HG02852 (cell line): Measurements from ENCODE around the gene TMEM214.

ENCODE experiments used
- ATAC-seq: cut with Tn5 transposase; IDR thresholded peaks from one replicate; pipeline ENCODE4 v1.9.1; 2021; ENCODE audit warnings: mild to moderate bottlenecking, moderate library complexity; ENCODE audit not compliant: unreplicated experiment

The TMEM214 gene

DNA sequence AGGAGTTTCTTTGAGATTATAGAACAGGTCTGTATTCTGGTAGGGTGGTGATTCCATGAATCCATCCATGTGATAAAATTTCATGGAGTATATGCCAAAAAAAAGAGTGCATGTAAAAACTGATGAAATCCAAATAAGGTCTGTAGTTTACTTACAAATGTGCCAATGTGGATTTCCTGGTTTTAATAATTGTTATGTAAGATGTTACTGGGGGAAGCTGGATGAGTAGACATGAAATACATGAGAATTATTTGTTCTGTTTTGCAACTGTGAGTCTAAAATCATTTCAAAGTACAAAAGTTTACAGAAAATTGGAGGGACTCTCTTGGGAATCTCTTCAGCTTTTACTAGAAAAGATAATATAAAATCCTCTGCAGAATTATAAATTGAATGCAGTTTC is 23.7 kb upstream of the TMEM214 start:
- no peak for ATAC-seq

DNA sequence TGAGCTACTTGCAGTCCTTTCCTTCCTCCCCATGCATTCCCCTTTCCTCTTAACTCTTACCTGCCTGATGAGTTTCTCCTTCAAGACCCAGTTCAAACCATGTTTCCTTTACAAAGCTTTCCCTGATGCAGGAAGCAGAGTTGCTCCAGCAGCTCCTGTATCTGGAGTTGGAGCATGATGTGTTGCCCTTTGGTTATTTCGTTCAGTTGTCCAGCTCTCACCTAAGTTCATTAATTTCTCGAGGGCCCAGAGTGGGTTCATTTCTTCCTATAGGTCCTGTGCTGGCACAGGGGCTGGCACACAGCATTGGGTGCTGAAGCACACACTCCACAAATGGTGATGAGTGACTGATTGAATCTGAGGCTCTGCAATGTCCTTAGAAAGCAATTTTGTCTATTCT is 23.0 kb upstream of the TMEM214 start:
- no peak for ATAC-seq

DNA sequence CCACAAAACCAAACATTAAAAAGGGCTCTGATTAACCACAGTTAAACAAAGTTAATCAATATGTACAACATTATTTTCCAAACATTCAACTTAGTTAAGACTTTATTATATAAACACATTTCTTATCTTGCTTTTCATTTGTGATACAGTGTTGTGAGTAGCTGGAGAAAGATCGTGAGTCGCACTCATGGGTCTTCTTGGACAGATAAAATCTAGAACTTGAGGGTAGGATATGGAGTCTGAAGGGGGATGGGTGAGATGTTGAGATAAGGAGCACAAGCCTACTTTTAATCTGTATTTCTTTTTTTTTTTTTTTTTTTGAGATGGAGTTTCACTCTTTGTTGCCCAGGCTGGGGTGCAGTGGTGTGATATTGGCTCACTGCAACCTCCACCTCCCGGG is 22.6 kb upstream of the TMEM214 start:
- no peak for ATAC-seq

DNA sequence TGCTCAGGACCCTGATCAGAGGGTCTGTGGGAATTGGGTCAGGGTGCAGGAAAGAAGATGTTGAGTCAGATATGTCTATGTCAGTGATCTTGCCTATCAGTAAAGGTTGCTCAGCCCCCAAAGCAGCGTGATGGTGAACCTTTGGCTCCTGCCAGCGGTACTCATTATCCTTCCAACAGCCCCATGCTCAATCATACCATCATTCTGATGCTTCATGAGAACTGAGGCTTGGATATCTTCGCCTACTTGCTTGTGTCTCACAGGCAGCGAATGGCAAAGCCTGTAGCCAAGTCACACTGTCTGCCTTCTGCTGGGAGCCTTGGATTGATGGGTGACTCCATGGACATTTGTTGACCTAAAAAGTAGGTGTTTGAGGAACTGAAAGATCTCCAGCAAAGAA is 19.0 kb upstream of the TMEM214 start:
- ATAC-seq, result no peak

DNA sequence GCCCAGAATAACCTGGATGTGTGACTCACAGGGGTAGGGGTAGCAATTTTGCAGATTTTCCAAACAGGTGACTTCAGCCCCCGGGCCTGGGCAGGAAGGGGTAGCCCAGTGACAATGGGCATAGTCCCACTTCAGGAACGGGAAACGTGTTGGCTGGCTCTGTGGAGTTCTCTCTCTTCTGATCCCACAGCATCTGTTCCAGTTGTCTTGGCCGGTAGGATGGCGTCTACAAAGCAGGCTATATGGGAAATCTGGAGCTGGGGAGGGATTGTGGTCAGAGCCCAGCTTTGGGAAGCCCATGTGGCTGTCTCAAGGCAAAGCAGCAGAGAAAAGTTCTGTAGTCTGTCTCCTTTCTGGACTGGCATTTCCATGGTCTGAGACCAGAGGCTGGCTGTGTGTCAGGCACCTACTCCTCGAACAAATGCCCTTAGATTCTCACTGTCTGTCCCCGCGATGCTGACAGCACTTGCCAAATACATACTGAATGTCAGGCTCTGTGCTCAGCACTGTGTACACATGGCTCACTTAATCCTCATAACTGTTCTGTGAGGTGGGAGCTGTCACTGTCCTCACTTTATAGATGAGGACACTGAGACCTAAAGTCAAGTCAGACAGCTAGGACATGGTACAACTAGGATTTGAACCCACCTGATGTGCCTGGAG is 17.9 kb upstream of the TMEM214 start:
- no peak for ATAC-seq

DNA sequence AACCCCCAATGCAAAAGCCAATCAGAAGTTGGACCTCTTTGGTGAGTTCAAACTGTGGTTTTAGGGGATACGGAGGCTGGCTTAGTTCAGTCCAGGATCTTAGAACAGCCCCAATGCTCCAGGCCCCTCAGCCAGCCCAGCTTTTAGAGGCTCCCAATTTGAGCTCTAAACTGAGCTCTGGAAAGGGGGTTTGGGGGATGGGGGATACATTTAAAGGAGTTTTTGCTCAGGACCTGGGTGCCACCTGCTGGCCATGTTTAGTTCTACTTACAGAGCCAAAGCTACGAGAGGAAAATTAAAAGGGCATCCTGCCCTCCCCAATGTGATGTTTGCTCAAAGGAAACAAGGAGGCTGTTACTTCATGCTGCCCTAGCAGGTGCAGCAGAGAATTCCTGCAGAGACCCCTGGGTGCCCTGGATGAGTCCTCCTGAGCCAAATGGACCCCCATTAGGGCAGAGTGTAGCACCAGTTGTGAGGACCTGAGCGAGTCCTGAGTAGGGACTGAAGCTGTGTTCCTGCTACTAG is 15.9 kb upstream of the TMEM214 start:
- ATAC-seq, result no peak

GRCh38 chr2:27018142-27018541 is 14.6 kb upstream of the TMEM214 start:
- no peak for ATAC-seq

DNA sequence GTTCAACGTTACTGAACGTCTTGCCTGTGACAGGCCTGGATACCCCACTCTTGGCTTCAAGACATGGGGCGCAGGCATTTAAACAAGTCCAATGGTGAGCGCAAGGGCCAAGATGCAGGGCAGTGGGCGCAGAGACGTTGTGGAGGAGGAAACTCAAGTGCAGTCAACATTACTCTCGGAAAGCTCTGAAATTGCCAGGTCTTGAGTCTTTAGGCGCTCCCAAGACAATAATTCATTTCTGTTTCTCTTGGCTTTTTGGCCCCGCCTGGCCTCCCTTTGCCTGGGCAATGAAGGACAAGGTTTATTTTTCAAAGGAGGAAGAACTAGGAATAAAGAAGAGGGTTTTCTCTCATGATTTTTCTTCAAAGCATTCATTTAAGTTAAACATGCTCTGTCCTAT is 13.3 kb upstream of the TMEM214 start:
- no peak for ATAC-seq

DNA sequence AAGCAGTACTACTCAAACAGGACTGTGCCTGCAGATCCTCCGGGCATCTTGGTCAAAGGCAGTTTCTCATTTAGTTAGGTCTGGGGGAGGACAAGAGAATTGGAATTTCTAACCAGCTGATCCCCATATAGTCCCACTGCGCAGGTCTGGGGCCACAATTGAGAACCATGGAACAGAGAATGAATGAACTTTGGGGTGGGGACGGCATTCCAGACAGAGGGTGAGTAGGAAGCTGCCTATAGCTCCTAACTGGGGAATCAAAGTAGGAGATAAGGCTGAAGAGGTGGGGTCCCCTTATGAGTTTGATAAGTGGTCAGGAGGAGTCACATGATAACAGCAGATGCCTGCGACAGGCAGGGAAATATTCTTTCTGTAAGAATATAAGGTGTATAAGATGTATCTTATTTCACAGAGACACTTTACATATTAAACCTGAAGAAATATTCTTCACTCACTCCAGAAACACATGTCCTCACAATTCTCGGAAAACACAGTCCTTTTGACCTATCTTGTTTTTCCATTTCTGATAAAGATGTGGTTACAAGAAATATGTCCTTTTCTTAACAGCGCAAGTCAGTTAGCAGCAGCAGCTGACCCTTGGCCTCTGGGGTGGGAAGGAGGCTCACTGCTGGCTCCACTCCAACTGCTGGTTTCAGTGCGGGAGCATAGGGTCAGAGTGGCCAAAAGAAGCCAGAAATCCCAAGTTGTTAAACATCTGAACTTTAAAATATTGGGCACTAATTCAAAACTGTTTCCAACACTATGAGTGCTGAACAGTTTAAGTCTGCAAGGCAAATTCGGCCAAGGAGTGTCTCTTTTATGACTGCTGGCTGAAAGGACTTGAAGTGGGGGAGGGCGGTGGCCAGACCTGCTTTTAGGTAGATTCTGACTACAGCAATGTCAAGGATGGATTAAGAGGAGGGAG is 12.6 kb upstream of the TMEM214 start:
- ATAC-seq, result no peak

GRCh38 chr2:27021253-27022049 is 11.3 kb upstream of the TMEM214 start:
- no peak for ATAC-seq

- no peak for ATAC-seq
Observed at GRCh38 chr2:27023740-27024139, 9.0 kb upstream of the TMEM214 start.

- no peak for ATAC-seq
Observed at GRCh38 chr2:27024188-27024587, 8.6 kb upstream of the TMEM214 start.

GRCh38 chr2:27024812-27025211 is 8.0 kb upstream of the TMEM214 start:
- no peak for ATAC-seq

GRCh38 chr2:27025281-27025800 is 7.4 kb upstream of the TMEM214 start:
- ATAC-seq, result no peak

- ATAC-seq, result no peak
Observed at GRCh38 chr2:27025861-27026851, 6.6 kb upstream of the TMEM214 start.

DNA sequence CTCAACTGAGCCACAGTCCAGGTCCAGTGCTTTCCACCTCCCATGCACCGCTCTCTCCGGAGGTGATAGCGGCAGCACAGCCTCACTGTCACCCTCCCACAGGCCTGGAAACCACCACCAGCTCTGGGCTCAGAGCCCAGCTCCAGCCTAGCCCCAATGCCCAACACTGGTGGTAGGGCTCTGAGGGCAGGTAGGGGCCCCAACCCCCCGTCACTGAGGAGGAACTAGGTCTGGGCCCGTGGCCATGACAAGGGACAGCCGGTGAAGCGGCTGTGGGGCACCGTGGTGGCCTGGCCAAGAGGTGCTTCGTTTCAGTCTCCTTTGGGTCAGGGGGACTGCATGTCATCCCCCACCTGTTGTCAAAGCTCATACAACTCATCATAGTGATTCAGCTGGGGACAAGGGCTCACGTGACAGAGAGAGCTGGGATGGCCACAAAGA is 5.5 kb upstream of the TMEM214 start:
- ATAC-seq, result no peak

DNA sequence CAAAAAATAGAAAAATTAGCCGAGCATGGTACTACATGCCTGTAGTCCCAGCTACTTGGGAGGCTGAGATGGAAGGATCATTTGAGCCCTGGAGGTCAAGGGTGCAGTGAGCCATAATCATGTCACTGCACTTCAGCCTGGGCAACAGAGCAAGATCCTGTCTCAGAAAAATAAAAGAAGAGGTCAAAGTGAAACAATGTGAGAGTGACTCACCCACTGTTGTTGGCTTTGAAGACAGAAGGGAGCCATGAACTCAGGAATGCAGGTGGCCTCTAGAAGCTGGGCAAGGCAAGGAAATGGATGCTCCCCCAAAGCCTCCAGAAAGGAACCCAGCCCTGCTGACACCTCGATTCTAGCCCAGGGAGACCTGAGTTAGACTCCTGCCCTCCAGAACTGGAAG is 3.7 kb upstream of the TMEM214 start:
- ATAC-seq, result no peak

DNA sequence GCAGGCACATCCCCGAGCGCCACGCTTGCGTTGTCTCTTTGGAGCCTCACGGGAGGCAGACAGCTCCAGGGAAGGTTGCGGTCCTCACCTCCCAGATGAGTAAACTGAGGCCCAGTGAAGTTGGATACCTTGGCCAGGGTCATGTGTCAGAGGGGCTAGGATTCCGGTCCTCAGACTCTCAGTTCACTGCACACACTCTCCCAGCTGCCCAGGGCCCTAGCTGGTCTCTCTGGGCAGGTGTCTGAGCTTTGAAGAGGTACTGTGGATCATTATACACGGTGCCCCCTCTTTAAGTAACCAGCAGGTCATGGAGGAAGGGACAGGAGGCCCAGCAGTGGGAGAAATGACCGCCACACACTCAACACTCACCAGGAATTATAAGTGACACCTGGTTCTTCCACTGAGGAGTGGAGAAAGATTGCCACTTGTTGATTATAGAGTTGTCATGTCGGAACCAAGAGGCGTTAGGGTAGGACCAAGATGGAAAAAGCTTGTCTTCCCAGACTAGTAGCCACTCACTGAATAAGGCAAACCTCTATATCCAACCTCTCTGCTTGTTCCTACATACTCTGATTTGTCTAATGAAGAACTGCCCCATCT is 588 bp downstream of the TMEM214 start:
- peak; percentile 4 for ATAC-seq

GRCh38 chr2:27038012-27038411 is 5.2 kb downstream of the TMEM214 start:
- ATAC-seq, result no peak
